Central memory CD8-positive, alpha-beta T cell (primary cell): ENCODE data around the gene MYOZ3.

Source experiments
- ATAC-seq: fragments of 150-1000 bp; cut with Tn5 transposase; replicated peaks from 2 replicates; pipeline ENCODE4 v1.10.0; 2022; ENCODE audit warnings: mild to moderate bottlenecking, moderate FRiP score, moderate number of reproducible peaks; ENCODE audit not compliant: poor library complexity, severe bottlenecking; ENCODE audit errors: extremely low read depth
- DNase-seq, 2 donors: peaks; one replicate each; pipeline ENCODE4 v3.0.0; 2021; ENCODE audit warnings: low spot score in 2 of 2
- H3K27ac Mint-ChIP-seq: one replicate; pipeline ENCODE4 v1.8.0; 2022; ENCODE audit warnings: low read depth, mild to moderate bottlenecking, moderate library complexity, mixed read lengths
- H3K27me3 Mint-ChIP-seq: one replicate; pipeline ENCODE4 v1.8.0; 2022; ENCODE audit warnings: mixed read lengths
- H3K36me3 Mint-ChIP-seq: one replicate; pipeline ENCODE4 v1.8.0; 2022; ENCODE audit warnings: mild to moderate bottlenecking, moderate library complexity, mixed read lengths; ENCODE audit not compliant: insufficient read depth
- H3K4me1 Mint-ChIP-seq: one replicate; pipeline ENCODE4 v1.8.0; 2022; ENCODE audit warnings: mixed read lengths
- H3K4me3 Mint-ChIP-seq: one replicate; pipeline ENCODE4 v1.8.0; 2022; ENCODE audit warnings: mild to moderate bottlenecking, moderate library complexity, mixed read lengths
- H3K9me3 Mint-ChIP-seq: one replicate; pipeline ENCODE4 v1.8.0; 2022; ENCODE audit warnings: mixed read lengths

The MYOZ3 gene

DNA sequence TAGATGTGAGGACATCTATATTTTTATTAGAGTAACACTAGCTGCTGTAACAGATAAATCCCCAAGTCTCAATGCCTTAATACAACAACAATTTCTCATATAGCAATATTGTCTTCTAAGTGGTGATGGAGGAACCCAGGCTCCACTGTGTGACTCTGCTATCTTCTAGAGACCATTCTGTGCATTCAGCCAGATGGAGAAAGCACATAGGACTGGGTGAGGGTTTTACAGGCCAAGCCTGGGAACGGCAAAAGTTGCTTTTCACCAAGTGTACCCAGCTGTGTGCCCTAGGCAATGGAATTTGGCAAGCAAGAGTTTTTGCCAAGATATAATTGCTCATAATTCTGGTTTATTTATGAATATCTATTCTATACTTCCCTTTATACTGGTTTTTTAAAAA lies 28.1 kb downstream of the MYOZ3 start:
- no peaks in the 10 kb centered on the region for H3K4me1 Mint-ChIP-seq
- H3K9me3 Mint-ChIP-seq = no peaks in the 10 kb centered on the region
- no peak overlapping the region for H3K27ac Mint-ChIP-seq
- H3K27me3 Mint-ChIP-seq = no peaks in the 10 kb centered on the region
- H3K36me3 Mint-ChIP-seq = peaks cover 42% of the 10 kb centered on the region
- ATAC-seq (no peak), DNase-seq (no peak)
- no peak overlapping the region for H3K4me3 Mint-ChIP-seq

DNA sequence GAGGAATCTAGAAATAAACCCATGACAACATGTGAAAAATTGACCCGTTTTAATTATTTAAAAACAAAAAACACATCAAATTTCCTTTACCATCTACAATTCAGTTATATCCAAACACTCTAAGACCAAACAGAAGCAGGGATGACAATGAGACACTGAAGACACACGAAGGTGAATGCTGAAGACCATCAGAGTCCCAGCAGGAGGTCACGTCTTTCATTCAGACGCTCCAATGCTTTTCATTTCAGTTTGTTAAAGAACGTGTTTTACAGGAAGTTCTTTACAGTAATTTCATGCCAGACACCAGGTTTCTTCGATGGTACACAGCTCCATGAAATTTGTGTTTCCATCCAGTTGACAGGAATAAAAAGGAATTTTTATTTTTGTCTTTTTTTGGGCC lies 29.7 kb downstream of the MYOZ3 start:
- ATAC-seq (no peak), DNase-seq (no peak)
- no peaks in the 10 kb centered on the region for H3K9me3 Mint-ChIP-seq
- no peak overlapping the region for H3K27ac Mint-ChIP-seq
- H3K36me3 Mint-ChIP-seq = peaks cover 57% of the 10 kb centered on the region
- no peaks in the 10 kb centered on the region for H3K27me3 Mint-ChIP-seq
- H3K4me3 Mint-ChIP-seq = no peak overlapping the region
- no peaks in the 10 kb centered on the region for H3K4me1 Mint-ChIP-seq

DNA sequence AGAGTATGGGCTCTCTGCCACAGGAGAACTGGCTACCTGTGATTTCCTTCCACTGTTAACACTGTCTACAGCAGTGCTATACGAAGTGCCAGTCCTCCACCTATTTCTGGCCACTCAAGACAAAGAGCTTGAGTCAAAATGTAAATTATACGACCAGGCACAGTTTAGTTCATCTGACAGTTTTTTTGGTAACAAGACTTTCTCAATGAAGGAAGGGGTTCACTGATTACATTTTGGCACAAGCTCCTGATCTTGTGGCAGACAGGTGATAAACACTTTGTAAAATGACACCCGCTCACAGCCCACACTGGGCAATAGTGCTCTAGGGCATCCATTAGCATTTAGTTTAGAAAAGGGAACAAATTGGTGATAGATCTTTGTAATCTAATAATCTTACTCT lies 31.2 kb downstream of the MYOZ3 start:
- Mint-ChIP-seq H3K27me3 (no peaks in the 10 kb centered on the region), H3K4me3 (no peak overlapping the region), H3K9me3 (no peaks in the 10 kb centered on the region), H3K36me3 (peaks cover 70% of the 10 kb centered on the region), H3K27ac (no peak overlapping the region), H3K4me1 (no peaks in the 10 kb centered on the region)
- DNase-seq (no peak), ATAC-seq (no peak)

GRCh38 chr5:150694612-150695011 lies 33.6 kb downstream of the MYOZ3 start:
- H3K27ac Mint-ChIP-seq = no peak overlapping the region
- no peak overlapping the region for H3K4me3 Mint-ChIP-seq
- no peaks in the 10 kb centered on the region for H3K9me3 Mint-ChIP-seq
- H3K4me1 Mint-ChIP-seq = no peaks in the 10 kb centered on the region
- no peak for DNase-seq
- no peaks in the 10 kb centered on the region for H3K27me3 Mint-ChIP-seq
- no peak for ATAC-seq
- H3K36me3 Mint-ChIP-seq = peaks cover 79% of the 10 kb centered on the region

GRCh38 chr5:150700246-150700593 lies 39.2 kb downstream of the MYOZ3 start:
- Mint-ChIP-seq H3K27me3 (no peaks in the 10 kb centered on the region), H3K4me1 (no peaks in the 10 kb centered on the region), H3K36me3 (peaks cover 37% of the 10 kb centered on the region), H3K27ac (no peak overlapping the region), H3K9me3 (no peaks in the 10 kb centered on the region), H3K4me3 (no peak overlapping the region)
- ATAC-seq (peak; percentile 3), DNase-seq (no peak)

- H3K4me1 Mint-ChIP-seq = no peaks in the 10 kb centered on the region
- ATAC-seq (peak; percentile 94), DNase-seq (peak; percentile 84 to 87)
- H3K9me3 Mint-ChIP-seq = no peaks in the 10 kb centered on the region
- H3K27me3 Mint-ChIP-seq = no peaks in the 10 kb centered on the region
- peaks cover 31% of the 10 kb centered on the region for H3K36me3 Mint-ChIP-seq
- H3K27ac Mint-ChIP-seq = no peak within 1 kb of the TSS
- no peak within 1 kb of the TSS for H3K4me3 Mint-ChIP-seq
These were observed 39.7 kb downstream of the MYOZ3 start, which contains the start of gene RBM22 for GRCh38 chr5:150700594-150701377. RBM22 (minus strand) TSS chr5:150701062; CDS start chr5:150700985, 77 bp downstream.

DNA sequence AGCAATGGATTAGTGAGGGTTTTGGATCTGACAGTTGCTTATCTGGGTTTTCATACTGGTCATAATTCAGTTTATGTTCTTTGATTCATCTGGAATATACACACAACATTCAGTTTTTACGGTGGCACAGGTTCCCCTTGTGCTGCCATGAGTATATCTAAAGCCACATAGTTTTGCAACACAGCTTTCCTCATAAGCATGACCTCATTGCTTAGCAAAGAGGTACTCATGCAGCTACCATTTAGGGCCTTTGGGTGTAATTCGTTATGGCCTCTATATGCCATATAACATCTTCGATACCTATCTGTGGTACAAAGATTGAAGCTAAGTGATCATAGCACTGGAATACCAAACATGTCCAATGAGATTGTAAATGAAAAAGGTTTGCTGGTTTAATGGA lies 42.7 kb downstream of the MYOZ3 start:
- ATAC-seq (no peak), DNase-seq (no peak)
- Mint-ChIP-seq H3K36me3 (peaks cover 8% of the 10 kb centered on the region), H3K27ac (no peak overlapping the region), H3K9me3 (no peaks in the 10 kb centered on the region), H3K27me3 (no peaks in the 10 kb centered on the region), H3K4me1 (no peaks in the 10 kb centered on the region), H3K4me3 (no peak overlapping the region)

DNA sequence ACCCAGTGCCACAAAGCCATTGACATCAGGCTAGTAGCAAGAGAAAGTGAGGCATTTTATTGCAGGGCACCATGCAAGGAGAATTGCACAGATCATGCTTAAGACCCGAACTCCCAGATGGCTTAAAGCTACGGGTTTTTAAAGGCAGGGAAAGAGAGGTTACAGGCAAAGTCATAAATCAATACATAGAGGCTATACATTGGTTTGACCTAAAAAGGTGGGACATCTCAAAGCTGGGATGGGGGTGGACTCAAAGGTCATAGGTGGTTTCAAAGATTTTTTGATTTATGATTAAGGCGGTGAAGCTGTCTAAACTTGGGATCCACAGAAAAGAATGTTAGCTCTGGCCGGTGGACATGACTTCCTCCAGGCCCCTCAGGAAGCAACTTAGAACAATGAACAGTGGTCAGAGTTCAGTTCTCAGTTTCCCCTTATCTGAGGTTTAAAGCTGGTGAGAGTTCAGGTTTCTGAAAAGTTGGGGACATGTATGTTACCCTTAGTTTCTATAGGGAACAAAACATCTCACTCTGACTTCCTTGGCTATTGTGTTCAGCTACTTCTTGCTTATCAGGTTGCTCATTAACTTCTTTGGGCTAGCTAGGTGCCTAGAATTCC lies 45.8 kb downstream of the MYOZ3 start:
- no peaks in the 10 kb centered on the region for H3K4me1 Mint-ChIP-seq

GRCh38 chr5:150710165-150710564 lies 49.1 kb downstream of the MYOZ3 start:
- Mint-ChIP-seq H3K36me3 (peaks cover 42% of the 10 kb centered on the region), H3K4me3 (no peak overlapping the region), H3K9me3 (no peaks in the 10 kb centered on the region), H3K4me1 (no peaks in the 10 kb centered on the region), H3K27ac (no peak overlapping the region), H3K27me3 (no peaks in the 10 kb centered on the region)
- ATAC-seq (no peak), DNase-seq (no peak)

More for the DNA sequence above, 45.8 kb downstream of the MYOZ3 start:
- no peak for DNase-seq
- no peak for ATAC-seq
- no peak overlapping the region for H3K4me3 Mint-ChIP-seq
- no peak overlapping the region for H3K27ac Mint-ChIP-seq
- H3K36me3 Mint-ChIP-seq = peaks cover 25% of the 10 kb centered on the region
- no peaks in the 10 kb centered on the region for H3K9me3 Mint-ChIP-seq
- no peaks in the 10 kb centered on the region for H3K27me3 Mint-ChIP-seq

- no peak for ATAC-seq
- peaks cover 62% of the 10 kb centered on the region for H3K36me3 Mint-ChIP-seq
- no peaks in the 10 kb centered on the region for H3K27me3 Mint-ChIP-seq
- no peaks in the 10 kb centered on the region for H3K4me1 Mint-ChIP-seq
- no peaks in the 10 kb centered on the region for H3K9me3 Mint-ChIP-seq
- DNase-seq = no peak
- H3K4me3 Mint-ChIP-seq = no peak overlapping the region
- no peak overlapping the region for H3K27ac Mint-ChIP-seq
These were observed 62.8 kb downstream of the MYOZ3 start for GRCh38 chr5:150723845-150724244.
